LNCAP (cell line): Measurements from ENCODE around the gene TMEM59L.

ENCODE experiments used
- CTCF ChIP-seq: fragments of 450-650 bp; IDR thresholded peaks from 2 replicates; pipeline ENCODE4 v1.5.1; 2017; ENCODE audit warnings: mild to moderate bottlenecking

Gene TMEM59L

GRCh38 chr19:18609717-18610051 is 3.0 kb upstream of the TMEM59L start:
- TF ChIP-seq CTCF: no peak

- TF ChIP-seq CTCF: no peak
Measured at GRCh38 chr19:18610245-18610555, 2.5 kb upstream of the TMEM59L start.

GRCh38 chr19:18610556-18611326 is 1.9 kb upstream of the TMEM59L start:
- no peak for TF ChIP-seq CTCF

GRCh38 chr19:18611327-18612050 is 1.2 kb upstream of the TMEM59L start:
- TF ChIP-seq CTCF: no peak

GRCh38 chr19:18612051-18612771 is 459 bp upstream of the TMEM59L start:
- no peak for TF ChIP-seq CTCF

- TF ChIP-seq CTCF: no peak
Measured at GRCh38 chr19:18613589-18614234, 1.0 kb downstream of the TMEM59L start.

GRCh38 chr19:18616023-18616422 is 3.4 kb downstream of the TMEM59L start:
- TF ChIP-seq CTCF: no peak
